Germinal center (tissue), 1 donor: ENCODE data around the gene CPZ.
"Not testable (repeated sequence)": the region's sequence is repeated elsewhere in the genome, so short reads cannot be mapped to it uniquely, and the experiment has no call there.

Experiments
- DNase-seq: peaks from one replicate; pipeline ENCODE4 v3.0.0; 2012; ENCODE audit warnings: mixed read lengths, low spot score

CPZ gene

DNA sequence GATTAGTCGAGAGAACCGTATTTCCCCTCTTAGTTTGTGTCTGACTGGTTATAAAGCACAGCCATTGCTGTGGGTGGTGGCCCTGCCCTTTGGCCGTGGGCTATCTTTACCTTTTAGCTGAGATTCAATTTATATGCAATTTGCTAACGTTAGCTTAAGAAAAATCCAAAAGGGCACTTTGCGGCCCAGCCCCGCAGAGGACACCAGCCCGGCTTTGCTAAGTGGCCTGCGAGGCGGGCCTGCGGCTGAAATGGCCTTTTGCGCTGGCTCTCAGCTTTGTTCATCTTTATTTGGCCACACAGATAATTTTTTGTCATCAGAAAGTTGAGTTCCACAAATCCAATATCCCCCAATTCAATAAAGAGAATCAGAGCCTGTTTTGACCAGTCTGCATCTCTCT lies 48.3 kb downstream of the CPZ start:
- DNase-seq: no peak

DNA sequence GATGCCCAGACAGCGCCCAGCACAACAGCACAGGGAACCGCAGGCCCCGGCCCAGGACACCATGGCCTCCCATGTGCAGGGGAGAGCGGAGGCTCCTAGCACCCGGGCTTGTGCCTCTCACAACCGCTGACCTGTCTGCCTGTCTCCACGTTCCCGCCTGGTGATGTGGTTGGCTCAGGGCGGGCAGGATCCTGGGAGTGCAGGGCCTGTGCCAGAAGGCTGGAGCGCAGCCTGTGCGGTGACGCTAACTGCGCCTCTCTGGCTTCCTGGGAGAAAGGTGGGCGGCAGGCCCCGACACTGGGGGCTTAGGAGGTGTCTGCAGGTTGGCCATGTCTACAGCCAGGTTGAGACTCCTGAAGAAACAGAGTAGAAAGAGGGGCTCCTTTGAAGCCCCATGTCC lies 48.7 kb downstream of the CPZ start:
- DNase-seq: no peak

DNA sequence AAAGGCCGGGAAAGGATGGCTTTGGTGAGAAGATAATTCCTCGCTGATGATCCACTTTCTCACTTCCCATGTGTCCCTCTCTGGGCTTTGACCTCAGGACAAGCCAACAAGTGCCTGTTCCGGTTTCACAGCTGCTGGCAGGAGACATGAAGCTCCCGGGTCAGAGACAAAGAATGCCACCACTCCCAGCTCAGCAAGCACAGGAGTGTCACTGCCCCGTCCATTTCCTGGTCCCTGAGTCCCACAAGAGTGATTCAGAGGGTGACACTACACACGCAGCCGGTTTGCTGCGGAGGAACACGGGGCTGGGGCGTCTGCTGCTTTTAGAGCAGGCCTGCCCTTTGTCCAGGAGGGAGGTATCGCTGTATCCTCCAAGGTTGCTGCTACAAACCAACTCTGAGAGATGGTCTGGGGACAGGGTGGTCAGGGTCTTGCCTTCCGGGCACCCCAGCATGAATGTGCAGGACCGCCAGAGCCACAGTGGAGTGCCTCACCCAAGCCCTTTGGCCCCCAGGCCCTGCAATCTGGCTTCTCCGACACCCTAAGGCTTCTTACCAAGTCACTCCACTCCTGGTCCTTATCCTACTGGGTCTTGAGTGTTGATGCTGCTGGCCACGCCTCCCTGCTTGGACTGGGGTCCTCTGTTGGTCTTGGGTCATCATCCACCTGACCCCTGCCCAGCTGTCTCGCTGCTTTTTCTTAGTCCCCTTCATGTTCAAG lies 49.5 kb downstream of the CPZ start:
- DNase-seq: no peak

DNA sequence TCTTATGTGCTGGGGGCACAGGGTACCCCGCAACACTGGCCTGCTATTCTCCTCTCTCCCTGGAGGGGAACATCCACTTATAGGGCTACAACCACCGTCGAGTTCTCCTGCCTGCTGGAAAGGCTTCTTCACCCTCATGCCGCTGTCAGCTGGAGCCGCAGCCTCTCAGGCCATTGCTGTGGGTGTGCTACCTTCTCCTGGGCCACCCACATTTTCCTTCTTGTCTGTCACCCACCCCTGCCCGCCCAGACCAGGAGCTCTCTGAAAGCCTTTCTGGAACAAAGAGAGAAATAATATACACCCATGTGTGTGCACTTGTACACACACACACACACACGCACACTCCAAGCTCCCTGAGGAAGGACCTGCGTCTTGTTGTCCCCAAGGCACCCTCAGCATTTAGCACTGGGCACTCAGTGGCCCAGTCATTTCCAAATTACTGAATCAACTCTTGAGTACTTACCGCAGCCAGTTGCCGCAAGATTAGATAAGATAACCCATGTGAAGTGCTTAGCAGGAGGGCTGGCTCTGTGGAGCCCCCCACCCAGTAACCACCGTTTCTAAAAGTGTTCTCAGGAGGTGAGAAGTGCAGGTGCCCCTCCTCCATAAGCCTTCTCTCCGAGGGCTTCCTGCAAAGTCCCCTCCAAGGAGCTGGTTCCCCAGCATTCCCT lies 50.2 kb downstream of the CPZ start:
- no peak for DNase-seq

DNA sequence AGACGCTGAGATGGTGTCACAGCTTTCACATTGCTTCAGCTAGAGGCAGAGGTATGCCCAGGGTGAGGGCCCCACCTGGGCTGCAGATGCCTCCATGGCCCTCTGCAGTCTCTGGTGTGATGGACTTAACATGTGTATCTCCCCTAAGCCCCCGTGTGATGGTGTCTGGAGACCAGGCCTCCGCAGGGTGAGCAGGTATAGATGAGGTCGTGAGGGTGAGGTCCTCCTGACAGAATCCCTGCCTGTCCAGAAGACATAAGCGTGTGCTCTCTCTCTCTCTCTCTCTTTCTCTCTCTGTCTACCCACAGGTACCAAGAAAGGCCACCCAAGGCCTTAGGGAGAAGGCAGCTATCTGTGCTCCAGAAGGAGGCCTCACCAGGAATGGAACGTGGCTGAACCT lies 50.9 kb downstream of the CPZ start:
- DNase-seq: no peak

DNA sequence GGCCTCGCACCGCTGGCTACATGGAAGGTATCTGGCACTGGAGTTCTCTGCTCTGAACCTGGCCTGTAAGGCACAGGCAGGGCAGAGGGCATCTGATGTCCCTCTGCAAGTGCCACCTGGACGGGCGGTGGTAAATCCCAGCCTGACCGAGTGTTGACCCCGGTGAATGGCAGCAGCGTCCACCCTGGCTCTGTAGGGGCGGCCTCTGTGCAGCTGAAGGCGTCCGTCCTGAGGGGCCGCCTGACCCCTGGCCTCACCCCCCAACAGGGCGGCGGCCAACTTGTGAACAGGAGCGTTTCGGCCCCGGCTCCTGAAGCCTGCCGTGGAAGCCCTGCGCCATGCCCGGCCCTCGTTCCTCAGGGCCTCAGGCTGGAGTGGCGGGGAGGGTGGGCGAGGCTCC lies 51.4 kb downstream of the CPZ start:
- no peak for DNase-seq

DNA sequence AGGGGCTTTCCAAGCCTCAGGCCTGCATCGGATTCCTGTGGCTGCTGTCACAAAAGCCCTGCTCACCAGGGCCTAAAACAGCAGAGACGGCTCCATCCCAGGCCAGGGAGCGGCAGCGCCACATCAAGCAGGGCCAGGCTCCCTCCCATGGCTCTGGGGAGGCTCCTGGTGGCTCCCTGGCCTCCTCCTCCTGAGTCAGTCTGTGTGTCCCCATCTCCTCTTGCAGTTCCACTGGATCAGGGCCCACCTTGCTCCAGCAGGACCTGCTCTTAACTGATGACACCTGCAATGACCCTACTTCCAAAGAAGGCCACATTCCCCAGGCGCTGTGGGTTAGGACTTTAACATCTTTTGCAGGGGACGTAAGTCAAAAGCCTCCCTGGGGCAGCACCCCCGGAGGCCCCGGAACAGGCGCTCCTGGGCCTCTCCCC lies 51.9 kb downstream of the CPZ start:
- DNase-seq: no peak

DNA sequence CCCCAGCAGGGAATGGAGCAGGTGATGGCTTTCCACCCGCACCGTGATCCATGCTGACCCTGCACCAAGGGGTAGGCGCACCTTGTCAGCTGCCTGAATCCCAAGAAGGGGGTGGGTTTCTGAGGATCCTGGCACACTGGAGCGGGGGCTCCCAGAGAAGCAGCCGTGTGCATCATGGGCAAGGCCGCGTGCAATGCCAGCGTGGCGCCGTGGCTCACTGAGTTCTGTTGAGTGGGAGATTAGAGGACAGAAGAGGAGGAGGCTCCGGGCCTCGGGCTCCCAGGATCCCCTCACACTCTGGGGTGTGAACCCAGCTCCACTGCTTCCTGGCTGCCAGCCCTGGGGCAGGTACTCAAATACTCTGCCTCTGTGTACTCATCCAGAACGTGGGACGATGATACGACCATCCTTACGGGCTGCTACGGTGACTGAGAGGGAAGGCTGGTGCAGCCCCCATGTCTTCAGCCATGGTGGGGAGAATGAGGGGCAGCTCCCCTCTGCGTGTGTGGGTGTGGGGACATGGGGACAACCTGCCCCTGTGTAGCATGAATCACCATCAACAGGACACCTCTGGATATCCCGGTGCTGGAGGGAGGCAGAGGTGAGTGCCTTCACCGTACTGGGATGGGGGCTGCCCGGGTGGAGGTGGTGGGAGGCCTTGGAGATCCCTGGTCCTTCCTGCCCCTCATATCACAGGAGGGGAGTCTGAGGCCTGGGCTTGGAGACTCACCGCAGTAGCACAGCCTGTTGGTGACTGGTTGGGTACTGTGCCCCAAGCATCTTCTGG lies 52.6 kb downstream of the CPZ start:
- no peak for DNase-seq

DNA sequence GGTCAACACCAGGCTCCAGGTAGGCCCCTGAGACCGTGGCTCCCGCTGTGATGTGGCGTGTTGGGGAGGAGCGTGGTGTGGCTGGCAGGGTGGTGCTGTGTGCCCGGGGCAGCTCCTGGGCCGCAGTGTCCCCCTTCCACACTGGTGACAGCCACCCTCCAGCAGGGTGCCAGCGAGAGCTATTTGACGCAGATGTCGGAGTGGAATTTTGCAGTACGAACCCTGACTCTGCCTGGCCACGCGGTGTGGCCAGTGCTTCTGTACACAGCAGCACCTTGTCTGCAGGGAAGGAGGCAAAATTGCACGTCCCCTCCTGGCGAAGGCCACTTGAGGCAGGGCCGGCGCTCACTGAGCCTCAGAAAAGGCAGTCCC lies 53.2 kb downstream of the CPZ start:
- no peak for DNase-seq

DNA sequence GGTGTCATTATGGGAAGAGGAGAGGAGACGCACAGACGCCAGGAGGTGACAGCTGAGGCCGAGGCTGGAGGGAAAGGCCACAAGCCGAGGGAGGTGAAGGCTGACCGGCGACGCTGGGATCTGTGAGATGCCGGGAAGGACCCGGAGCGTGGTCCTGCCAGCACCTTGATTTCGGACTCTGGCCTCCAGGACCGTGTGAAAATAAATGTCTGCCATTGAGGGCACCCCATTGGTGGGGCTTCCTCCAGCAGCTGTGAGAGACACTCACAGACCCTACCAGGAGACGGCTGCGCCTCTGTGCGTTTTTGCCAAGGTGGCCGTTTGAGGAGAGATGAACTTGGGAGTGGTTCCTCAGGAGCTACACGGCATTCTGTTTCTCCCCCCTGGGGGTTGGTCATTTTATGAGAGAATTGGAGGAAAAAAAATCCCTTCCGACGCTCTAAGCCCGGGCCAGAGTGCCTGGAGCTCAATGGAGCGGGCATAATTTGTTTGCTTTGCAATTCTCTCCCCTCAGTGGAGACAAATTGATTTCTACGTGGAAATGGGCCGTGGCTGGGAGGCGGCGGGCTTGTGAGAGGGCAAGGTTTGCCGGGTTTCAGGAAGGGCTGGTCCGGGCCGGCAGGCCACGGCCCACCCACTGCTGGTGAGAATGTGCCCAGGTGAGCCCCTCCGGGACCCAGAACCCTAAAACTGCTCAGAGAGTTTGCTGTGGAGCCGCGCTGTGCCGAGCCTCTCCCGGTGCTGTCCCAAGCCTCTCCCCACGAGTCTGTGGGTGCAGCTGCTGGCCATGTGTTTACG lies 53.9 kb downstream of the CPZ start:
- no peak for DNase-seq

DNA sequence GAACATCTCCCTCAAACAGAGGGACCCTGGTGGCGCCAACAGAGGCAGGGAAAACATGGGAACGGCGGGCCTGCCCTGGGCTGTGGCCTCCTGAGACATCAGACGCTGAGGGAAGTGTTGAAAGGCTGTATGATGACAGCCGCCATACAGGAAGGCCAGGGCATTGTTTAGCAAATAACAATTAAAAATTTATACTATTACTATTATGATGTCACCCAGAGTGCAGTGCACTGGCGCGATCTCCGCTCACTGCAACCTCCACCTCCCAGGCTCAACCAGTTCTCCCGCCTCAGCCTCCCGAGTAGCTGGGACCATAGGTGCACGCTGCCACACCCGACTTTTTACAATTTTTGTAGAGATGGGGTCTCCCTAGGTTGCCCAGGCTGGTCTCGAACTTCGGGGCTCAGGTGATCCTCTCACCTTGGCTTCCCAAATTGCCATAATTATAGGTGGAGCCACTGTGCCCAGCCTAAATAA lies 54.6 kb downstream of the CPZ start:
- DNase-seq: no peak

DNA sequence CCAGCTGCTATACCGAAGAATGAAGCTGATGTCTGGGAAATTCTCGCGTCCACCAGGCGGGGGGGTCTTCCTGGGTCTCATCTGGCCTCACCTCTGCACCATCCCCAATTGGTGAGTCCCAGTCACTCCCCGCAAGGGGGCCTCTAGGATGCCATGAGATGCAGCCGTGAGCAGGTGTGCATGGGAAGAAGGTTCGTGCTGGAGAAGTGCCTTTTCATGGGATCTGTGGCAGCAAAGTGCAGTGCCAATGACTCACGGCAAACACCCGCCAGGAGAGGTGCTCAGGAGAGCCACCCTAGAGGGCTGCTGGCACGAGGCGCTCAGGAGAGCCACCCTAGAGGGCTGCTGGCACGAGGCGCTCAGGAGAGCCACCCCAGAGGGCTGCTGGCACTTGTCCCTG lies 55.1 kb downstream of the CPZ start:
- DNase-seq: no peak

DNA sequence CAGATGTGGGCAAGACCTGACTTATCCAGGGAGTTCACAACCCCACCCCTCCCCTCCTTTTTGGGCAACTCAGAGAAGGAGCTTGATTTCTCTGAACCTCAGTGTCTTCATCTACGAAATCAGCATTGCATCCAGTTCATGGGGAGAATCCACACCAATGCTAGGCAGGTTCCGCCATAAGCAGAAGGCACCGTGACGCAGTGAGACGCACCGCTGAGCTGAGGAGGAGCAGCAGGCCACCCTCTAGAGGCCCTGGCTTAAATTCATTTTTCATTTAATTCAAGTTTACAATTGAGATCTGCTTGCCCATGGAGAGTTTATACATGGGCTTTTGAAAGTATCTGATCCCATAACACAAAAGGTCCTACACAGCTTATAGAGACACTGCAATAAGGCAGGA lies 55.7 kb downstream of the CPZ start:
- DNase-seq: no peak

DNA sequence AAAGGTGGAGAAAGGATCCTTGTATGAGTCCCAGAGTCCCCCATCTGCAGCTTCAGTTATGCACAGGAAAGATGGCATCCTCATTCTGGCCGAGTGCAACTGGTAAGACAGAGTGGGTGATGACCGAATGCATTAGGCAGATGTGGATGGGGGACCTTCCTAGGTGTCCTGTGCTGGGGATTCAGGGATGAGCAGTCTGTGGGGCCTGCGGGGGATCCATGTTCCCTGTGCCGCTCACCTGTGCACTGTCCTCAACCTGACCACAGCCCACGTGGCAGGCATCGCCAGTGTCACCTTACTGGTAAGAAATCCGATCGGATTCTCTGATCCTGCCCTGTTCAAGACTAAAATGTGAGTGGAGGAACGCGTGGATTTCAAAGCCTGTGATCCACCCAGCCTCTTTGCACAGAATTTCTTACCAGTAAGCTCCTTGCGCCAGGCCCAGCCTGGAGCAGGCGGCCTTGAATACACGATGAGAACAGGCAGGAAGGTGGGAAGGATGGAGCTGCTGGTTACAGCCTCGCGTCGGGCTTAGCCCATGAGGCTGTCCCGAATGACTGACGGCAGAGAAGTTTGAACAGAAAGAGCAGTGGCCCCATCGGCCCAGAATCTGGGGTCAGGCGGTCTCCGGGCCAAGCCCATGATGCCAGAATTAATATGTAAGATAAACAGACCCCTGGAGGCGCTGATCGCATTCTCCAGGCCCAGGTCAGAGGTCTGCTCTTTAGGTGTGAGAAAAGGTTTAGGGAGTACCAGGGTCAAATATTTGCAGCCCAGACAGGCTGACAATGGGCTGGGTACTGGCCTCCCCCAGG lies 56.5 kb downstream of the CPZ start:
- no peak for DNase-seq

DNA sequence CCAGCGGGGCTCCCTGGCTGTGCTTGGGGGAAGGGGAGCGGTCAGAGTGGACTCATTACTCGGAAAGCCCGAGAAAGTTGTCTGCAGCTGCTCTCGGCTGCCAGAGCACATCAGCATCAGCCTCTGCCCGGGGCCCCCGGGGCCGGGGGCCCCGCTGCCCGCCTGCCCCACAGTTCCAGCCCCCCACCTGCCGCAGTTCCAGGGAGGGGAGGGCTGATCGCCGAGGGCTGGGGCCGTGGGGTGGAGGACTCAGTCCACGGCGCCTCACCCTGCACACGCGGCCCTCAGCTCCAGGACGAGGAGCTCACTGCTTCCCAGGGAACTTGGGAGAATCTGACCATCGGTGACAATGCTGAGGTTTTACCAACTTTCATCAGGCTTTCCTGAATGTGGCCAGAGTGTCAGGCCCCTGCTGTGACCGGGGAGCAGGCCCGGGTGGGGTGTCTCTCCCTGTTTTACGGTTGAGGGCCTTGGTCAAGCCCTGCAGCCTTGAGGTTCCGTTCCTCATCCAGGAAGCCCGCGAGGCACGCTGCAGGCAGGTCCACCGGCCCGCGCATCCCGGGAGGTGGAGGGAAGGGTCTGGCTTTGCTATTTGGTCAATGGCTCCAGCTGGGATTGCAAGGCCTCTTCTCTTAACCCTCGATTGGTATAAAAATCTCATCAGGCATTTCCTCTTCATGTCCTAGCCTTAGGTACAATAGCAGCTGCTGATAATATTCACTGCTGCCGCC lies 57.2 kb downstream of the CPZ start:
- no peak for DNase-seq

DNA sequence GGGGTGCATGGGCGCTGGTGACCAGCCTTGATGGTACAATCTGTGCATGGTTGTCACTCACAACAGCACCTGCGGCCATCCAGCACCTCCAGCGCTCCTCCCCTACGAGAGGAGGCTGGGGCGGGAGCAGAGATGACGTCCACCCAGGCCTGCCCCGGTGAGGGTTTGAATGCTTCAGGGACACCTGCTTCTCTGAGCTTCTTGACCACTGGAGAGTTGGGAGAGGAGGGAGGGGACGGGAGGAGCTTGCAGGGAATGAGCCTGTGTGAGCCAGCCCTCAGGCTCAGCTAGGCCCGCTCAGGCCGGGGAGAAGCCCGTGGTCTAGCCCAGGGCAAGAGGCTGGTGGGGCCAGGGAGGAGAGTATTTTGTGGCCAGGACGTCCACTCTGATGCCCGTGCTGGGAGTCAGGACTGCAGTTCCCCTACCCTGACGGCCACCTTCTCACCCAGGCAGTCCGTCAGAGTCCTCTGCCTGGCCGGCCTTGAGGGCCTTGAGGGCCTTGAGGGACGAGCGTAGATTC lies 59.2 kb downstream of the CPZ start:
- no peak for DNase-seq

DNA sequence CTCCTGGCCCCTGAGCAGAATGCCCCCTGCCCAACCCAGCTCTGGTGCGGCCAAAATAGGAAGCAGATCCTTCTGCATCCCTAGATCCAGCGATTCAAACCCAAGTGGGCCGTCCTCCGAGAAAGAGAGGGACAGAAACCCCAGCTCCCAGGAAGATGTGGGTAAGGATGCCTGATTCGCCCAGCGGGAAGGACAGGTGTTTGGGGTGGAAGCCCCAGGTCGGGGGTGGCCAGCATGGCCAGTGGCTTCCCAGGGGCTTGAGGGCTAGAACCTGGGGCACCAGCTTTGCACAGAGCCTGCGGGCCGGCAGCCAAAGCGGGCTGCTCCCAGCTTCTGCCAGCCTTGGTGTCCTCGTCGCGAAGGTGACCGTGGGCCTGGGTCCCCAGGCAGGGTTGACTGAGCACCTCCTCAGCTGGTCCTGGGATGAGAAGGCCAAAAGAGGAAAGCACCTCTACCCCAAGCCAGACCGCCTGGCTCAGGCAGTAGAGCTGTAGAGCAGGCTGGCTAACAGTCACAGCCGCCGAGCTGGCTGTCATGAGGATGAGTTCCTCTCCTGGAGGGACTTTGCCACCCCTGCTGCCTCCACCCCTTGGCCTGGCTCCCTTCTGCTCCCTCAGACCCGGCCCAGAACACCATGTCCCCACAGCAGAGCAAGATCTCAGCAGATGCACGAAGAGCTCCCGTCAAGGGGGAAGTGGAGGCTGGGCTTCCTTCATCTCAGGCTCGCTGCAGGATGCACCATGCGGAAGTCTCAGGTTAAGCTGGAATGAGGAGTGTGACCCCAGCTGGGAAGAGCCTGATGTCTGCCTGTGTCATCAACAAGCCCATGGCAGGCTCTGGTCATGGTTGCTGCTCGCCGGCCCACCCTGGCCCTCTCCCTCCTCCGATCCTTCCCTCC lies 59.9 kb downstream of the CPZ start:
- DNase-seq: no peak

DNA sequence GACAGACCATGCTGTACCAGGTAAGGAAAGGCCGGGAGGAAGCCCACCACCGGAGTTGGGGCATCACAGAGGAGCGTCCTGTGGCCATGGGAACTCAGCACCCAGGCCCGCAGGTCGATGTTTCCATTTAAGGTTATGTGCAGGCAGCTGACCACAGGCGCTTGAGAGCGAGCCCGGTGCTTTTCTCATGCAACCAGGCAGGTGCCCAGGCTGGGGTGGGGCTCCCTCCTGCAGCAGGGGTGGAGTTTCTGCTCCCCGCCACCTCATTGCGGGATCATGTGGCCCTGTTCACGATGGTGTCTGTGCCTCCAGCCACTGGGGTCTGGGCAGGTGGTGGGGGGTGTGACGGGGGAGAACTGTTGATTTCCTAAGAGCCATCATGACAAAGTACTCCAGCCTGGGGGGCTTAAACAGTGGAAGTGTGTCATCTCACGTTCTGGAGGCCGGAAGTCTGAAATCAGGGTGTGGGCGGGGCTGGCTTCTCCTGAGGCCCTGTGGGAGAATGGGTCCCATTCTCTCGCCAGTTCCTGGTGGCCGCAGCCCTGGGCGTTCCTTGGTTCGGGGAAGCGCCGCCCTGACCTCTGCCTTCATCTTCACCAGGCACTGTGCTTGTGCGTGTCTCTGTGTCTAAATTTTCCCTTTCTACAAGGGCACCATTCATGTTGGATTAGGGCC lies 60.9 kb downstream of the CPZ start:
- no peak for DNase-seq

DNA sequence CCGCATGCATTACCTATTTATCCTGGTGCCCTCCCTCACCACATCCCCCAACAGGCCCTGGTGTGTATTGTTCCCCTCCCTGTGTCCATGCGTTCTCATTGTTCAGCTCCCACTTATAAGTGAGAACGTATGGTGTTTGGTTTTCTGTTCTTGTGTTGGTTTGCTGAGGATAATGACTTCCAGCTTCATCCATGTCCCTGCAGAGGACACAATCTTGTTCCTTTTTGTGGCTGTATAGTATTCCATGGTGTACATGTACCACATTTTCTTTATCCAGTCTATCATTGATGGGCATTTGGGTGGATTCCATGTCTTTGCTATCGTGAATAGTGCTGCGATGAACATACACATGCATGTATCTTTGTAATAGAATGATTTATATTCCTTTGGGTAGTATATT lies 61.6 kb downstream of the CPZ start:
- DNase-seq: not testable (repeated sequence)
